NCI-H1694 treated with DMSO at 0.1 percent for 48 hours (cell line): ENCODE results near the gene DRD5.
"Not testable (repeated sequence)": the region's sequence is repeated elsewhere in the genome, so short reads cannot be mapped to it uniquely, and the experiment has no call there.

Experiments
- DNase-seq: peaks from one replicate; lab custom pipeline; 2025; lab: John Stamatoyannopoulos, UW

Gene DRD5

GRCh38 chr4:9781343-9782135 lies at the start of gene DRD5:
TSS of gene DRD5 (plus strand) at chr4:9781634. CDS start at chr4:9782030, 396 bp downstream.
- no peak for DNase-seq

- not testable (repeated sequence) for DNase-seq
Measured at GRCh38 chr4:9732256-9732655, 49.2 kb upstream of the DRD5 start.

GRCh38 chr4:9735515-9735914 lies 45.9 kb upstream of the DRD5 start:
- no peak for DNase-seq

GRCh38 chr4:9737280-9737679 lies 44.2 kb upstream of the DRD5 start:
- not testable (repeated sequence) for DNase-seq

- not testable (repeated sequence) for DNase-seq
Measured at GRCh38 chr4:9743789-9744188, 37.6 kb upstream of the DRD5 start.

GRCh38 chr4:9745782-9746181 lies 35.7 kb upstream of the DRD5 start:
- DNase-seq = no peak

- no peak for DNase-seq
Measured at GRCh38 chr4:9758641-9759317, 22.7 kb upstream of the DRD5 start.

GRCh38 chr4:9762823-9763475 lies 18.5 kb upstream of the DRD5 start:
- peak; percentile 57 for DNase-seq

GRCh38 chr4:9764155-9764696 lies 17.2 kb upstream of the DRD5 start:
- DNase-seq = no peak

GRCh38 chr4:9765091-9765490 lies 16.3 kb upstream of the DRD5 start:
- peak; percentile 4 for DNase-seq

GRCh38 chr4:9769321-9769720 lies 12.1 kb upstream of the DRD5 start:
- DNase-seq = no peak

GRCh38 chr4:9771034-9771433 lies 10.4 kb upstream of the DRD5 start:
- no peak for DNase-seq

GRCh38 chr4:9773471-9773870 lies 8.0 kb upstream of the DRD5 start:
- DNase-seq = no peak

- no peak for DNase-seq
Measured at GRCh38 chr4:9782136-9782436, 652 bp downstream of the DRD5 start.

GRCh38 chr4:9785891-9786290 lies 4.5 kb downstream of the DRD5 start:
- not testable (repeated sequence) for DNase-seq

GRCh38 chr4:9792381-9792780 lies 10.9 kb downstream of the DRD5 start:
- no peak for DNase-seq

GRCh38 chr4:9796641-9797040 lies 15.2 kb downstream of the DRD5 start:
- DNase-seq = not testable (repeated sequence)

- no peak for DNase-seq
Measured at GRCh38 chr4:9800848-9801247, 19.4 kb downstream of the DRD5 start.

GRCh38 chr4:9804918-9805317 lies 23.5 kb downstream of the DRD5 start:
- DNase-seq = no peak

- DNase-seq = no peak
Measured at GRCh38 chr4:9808077-9808476, 26.6 kb downstream of the DRD5 start.

- DNase-seq = no peak
Measured at GRCh38 chr4:9811806-9812205, 30.4 kb downstream of the DRD5 start.

- no peak for DNase-seq
Measured at GRCh38 chr4:9812501-9813340, 31.3 kb downstream of the DRD5 start.
